Measurements from ENCODE around the gene PNPLA3. TPM values are rescaled to one million over a fixed set of nuclear protein-coding genes. Genes with fewer than 3 reads are reported as not detected.

The PNPLA3 gene
- total RNA-seq, 1 experiment from 2014 or later: 19.8 TPM

GRCh38 chr22:43909708-43910107 lies 13.9 kb upstream of the PNPLA3 start (continued):
- no peak for TF ChIP-seq HMGXB4 (CRISPR knock-in tag; IDR thresholded peaks at IDR 0.05)
- no peak for TF ChIP-seq SMAD4 (CRISPR knock-in tag; IDR thresholded peaks at IDR 0.05)
- TF ChIP-seq KAT7 (CRISPR knock-in tag; IDR thresholded peaks at IDR 0.05; ENCODE audit: borderline replicate concordance): no peak

GRCh38 chr22:43910178-43910695 lies 13.4 kb upstream of the PNPLA3 start:
- ChIA-PET CTCF (interaction anchor here (1.2 to 2.4 kb wide), 3 partner anchors 12 to 35 kb away, joined by 3 to 10 read pairs (median 8); no protein-coding TSS in a partner anchor), POLR2A (no interaction called here)
- H3K4me3 Mint-ChIP-seq: no peak overlapping the region
- TF ChIP-seq, protein P1, sequence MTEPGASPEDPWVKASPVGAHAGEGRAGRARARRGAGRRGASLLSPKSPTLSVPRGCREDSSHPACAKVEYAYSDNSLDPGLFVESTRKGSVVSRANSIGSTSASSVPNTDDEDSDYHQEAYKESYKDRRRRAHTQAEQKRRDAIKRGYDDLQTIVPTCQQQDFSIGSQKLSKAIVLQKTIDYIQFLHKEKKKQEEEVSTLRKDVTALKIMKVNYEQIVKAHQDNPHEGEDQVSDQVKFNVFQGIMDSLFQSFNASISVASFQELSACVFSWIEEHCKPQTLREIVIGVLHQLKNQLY (CRISPR knock-in tag; IDR thresholded peaks at IDR 0.05): no peak
- TF ChIP-seq ZBTB21 (CRISPR knock-in tag; IDR thresholded peaks at IDR 0.05; ENCODE audit: borderline replicate concordance) (no peak), ZNF138 (CRISPR knock-in tag; conservative IDR thresholded peaks at IDR 0.05) (no peak), FOXK1 (CRISPR knock-in tag; IDR thresholded peaks at IDR 0.05) (no peak), RORB (CRISPR knock-in tag; IDR thresholded peaks at IDR 0.05) (no peak), TEAD1 (CRISPR knock-in tag; IDR thresholded peaks at IDR 0.05) (no peak), NR2C2 (CRISPR knock-in tag; IDR thresholded peaks at IDR 0.05) (no peak)
- peaks cover 11% of the 10 kb centered on the region for H3K4me1 Mint-ChIP-seq
- DNase-seq (ENCODE audit: low spot score) (no peak), ATAC-seq (no peak)
- peaks cover 15% of the 10 kb centered on the region for H3K9me3 Mint-ChIP-seq
- no peak overlapping the region for H3K27ac Mint-ChIP-seq
- H3K36me3 Mint-ChIP-seq: no peaks in the 10 kb centered on the region
- peaks cover 26% of the 10 kb centered on the region for H3K27me3 Mint-ChIP-seq (ENCODE audit: low read depth)

DNA sequence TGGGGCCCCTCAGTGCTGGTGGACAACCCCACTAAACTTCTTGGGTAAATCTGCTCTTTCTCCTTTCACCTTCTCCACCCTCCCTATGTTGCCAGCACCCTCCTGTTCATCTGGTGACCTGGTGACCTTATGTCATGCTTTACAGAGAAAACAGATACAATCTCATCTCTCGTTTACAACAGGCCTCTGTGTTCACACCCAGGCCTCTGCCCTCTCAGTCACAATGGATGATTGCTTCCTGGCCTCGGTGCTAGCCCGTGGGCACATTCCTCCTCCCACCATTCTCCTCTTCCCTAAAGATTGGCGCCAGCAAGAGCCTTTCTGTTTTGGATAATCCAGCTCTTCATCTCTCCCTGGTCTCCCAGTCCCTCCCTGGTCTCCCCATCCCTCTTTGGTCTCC lies 12.3 kb upstream of the PNPLA3 start:
- peaks cover 20% of the 10 kb centered on the region for H3K9me3 Mint-ChIP-seq
- no peak overlapping the region for H3K4me3 Mint-ChIP-seq
- peaks cover 26% of the 10 kb centered on the region for H3K27me3 Mint-ChIP-seq (ENCODE audit: low read depth)
- H3K36me3 Mint-ChIP-seq: no peaks in the 10 kb centered on the region
- no peak for DNase-seq (ENCODE audit: low spot score)
- CTCF ChIA-PET: interaction anchor here (0.7 to 2.4 kb wide), 4 partner anchors 10 to 35 kb away, joined by 3 to 10 read pairs (median 4); no protein-coding TSS in a partner anchor
- no peak overlapping the region for H3K27ac Mint-ChIP-seq
- TF ChIP-seq ESRRA (CRISPR knock-in tag; IDR thresholded peaks at IDR 0.05; ENCODE audit: borderline replicate concordance): no peak
- no peak for TF ChIP-seq OVOL2 (CRISPR knock-in tag; IDR thresholded peaks at IDR 0.05; ENCODE audit: borderline replicate concordance)
- TF ChIP-seq, protein P2, sequence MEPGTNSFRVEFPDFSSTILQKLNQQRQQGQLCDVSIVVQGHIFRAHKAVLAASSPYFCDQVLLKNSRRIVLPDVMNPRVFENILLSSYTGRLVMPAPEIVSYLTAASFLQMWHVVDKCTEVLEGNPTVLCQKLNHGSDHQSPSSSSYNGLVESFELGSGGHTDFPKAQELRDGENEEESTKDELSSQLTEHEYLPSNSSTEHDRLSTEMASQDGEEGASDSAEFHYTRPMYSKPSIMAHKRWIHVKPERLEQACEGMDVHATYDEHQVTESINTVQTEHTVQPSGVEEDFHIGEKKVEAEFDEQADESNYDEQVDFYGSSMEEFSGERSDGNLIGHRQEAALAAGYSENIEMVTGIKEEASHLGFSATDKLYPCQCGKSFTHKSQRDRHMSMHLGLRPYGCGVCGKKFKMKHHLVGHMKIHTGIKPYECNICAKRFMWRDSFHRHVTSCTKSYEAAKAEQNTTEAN (CRISPR knock-in tag; IDR thresholded peaks at IDR 0.05): no peak
- no peak for TF ChIP-seq SMAD3 (CRISPR knock-in tag; IDR thresholded peaks at IDR 0.05; ENCODE audit: borderline replicate concordance)
- no peak for TF ChIP-seq NR1H2 (CRISPR knock-in tag; IDR thresholded peaks at IDR 0.05)
- no peak for ATAC-seq
- POLR2A ChIA-PET: no interaction called here
- peaks cover 11% of the 10 kb centered on the region for H3K4me1 Mint-ChIP-seq

DNA sequence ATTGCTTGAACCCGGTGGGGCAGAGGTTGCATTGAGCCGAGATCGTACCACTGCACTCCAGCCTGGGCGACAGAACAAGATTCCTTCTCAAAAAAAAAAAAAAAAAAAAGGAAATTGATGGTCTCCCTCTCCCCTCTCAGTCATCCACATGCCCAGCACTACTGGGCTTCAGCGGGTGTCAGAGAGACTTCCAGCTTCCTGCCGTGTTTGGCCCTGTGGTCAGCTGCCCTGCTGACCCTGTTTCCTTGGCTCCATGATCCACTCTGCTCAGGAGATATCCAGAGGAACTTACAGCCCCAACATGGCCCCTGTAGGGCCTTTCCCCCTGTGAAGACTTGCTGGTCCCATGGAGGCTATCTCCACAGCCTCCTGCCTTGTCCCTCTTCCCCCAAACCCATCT lies 6.1 kb upstream of the PNPLA3 start:
- CTCF ChIA-PET: interaction anchor here (0.8 to 1.5 kb wide), 2 partner anchors 34 to 76 kb away, joined by 4 read pairs; no protein-coding TSS in a partner anchor
- no peak for ATAC-seq
- no peak for TF ChIP-seq ZNF263 (CRISPR knock-in tag; IDR thresholded peaks at IDR 0.05; ENCODE audit: low read depth)
- TF ChIP-seq ZNF396 (CRISPR knock-in tag; IDR thresholded peaks at IDR 0.05; ENCODE audit: borderline replicate concordance): no peak
- TF ChIP-seq ATF3 (CRISPR knock-in tag; conservative IDR thresholded peaks at IDR 0.05): no peak
- no peak for TF ChIP-seq HMGXB4 (CRISPR knock-in tag; IDR thresholded peaks at IDR 0.05)
- TF ChIP-seq ATF1 (CRISPR knock-in tag; IDR thresholded peaks at IDR 0.05): no peak
- no peak for TF ChIP-seq HMGA2 (CRISPR knock-in tag; IDR thresholded peaks at IDR 0.05)
- no peak for TF ChIP-seq ESRRA (CRISPR knock-in tag; IDR thresholded peaks at IDR 0.05; ENCODE audit: borderline replicate concordance)
- no peak for TF ChIP-seq NFYB (CRISPR knock-in tag; conservative IDR thresholded peaks at IDR 0.05; ENCODE audit: low read depth)
- TF ChIP-seq, protein P3, sequence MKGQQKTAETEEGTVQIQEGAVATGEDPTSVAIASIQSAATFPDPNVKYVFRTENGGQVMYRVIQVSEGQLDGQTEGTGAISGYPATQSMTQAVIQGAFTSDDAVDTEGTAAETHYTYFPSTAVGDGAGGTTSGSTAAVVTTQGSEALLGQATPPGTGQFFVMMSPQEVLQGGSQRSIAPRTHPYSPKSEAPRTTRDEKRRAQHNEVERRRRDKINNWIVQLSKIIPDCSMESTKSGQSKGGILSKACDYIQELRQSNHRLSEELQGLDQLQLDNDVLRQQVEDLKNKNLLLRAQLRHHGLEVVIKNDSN (CRISPR knock-in tag; IDR thresholded peaks at IDR 0.05): no peak
- TF ChIP-seq, protein P2 (CRISPR knock-in tag; IDR thresholded peaks at IDR 0.05): no peak

More for the DNA sequence above, 6.1 kb upstream of the PNPLA3 start:
- Mint-ChIP-seq H3K9me3 (peaks cover 5% of the 10 kb centered on the region), H3K4me3 (no peak overlapping the region), H3K27me3 (ENCODE audit: low read depth) (peaks cover 12% of the 10 kb centered on the region), H3K4me1 (peaks cover 14% of the 10 kb centered on the region), H3K27ac (no peak overlapping the region), H3K36me3 (no peaks in the 10 kb centered on the region)
- POLR2A ChIA-PET: no interaction called here
- DNase-seq (ENCODE audit: low spot score): no peak
